Gastroesophageal sphincter (tissue), 4 donors: ENCODE data around the gene APOD. TPM values are rescaled to one million over a fixed set of nuclear protein-coding genes. Genes with fewer than 3 reads are reported as not detected.
"Not testable (repeated sequence)": the region's sequence is repeated elsewhere in the genome, so short reads cannot be mapped to it uniquely, and the experiment has no call there.

ENCODE experiments used
- ATAC-seq: fragments of 150-250 bp; one replicate; pipeline ENCODE4 v1.9.1; 2016; ENCODE audit warnings: mild to moderate bottlenecking, moderate library complexity
- H3K27ac ChIP-seq, 4 donors: fragments of 200-600 bp; sonication (generic) in 3 of 4; 1 replicate in 3 of 4; 2 replicates in 1 of 4; pipeline ENCODE4 v1.5.1; 2016 to 2019
- H3K27me3 ChIP-seq: fragments of 200-600 bp; sonication (generic); one replicate; pipeline ENCODE4 v1.5.1; 2019
- H3K36me3 ChIP-seq, 2 donors: fragments of 200-600 bp; sonication (generic); one replicate each; pipeline ENCODE4 v1.5.1; 2019; ENCODE audit warnings: control low read depth in 1 of 2
- H3K4me1 ChIP-seq, 3 donors: fragments of 200-600 bp; sonication (generic); 1 replicate in 2 of 3; 2 replicates in 1 of 3; pipeline ENCODE4 v1.5.1; 2016 to 2019; ENCODE audit warnings: control low read depth in 2 of 3
- H3K4me3 ChIP-seq, 2 donors: fragments of 200-600 bp; sonication (generic); one replicate each; pipeline ENCODE4 v1.5.1; 2019; ENCODE audit warnings: mild to moderate bottlenecking in 1 of 2, moderate library complexity in 1 of 2
- H3K9me3 ChIP-seq, 3 donors: fragments of 200-600 bp; sonication (generic); one replicate each; pipeline ENCODE4 v1.5.1; 2017 to 2019; ENCODE audit warnings: control low read depth in 2 of 3
- EP300 ChIP-seq: sonication (generic); formaldehyde crosslinking; IDR thresholded peaks from one replicate; pipeline ENCODE4 v1.6.1; 2017; ENCODE audit warnings: antibody characterized with exemption, mild to moderate bottlenecking
- POLR2A ChIP-seq, 2 donors: fragments of 450-650 bp; IDR thresholded peaks; one replicate each; pipeline ENCODE4 v1.6.1; 2017; ENCODE audit warnings: antibody characterized with exemption in 2 of 2, mild to moderate bottlenecking in 2 of 2, moderate library complexity in 1 of 2
- POLR2AphosphoS5 ChIP-seq: sonication (generic); formaldehyde crosslinking; IDR thresholded peaks from one replicate; pipeline ENCODE4 v1.6.1; 2017; ENCODE audit warnings: antibody characterized with exemption
- WGBS, 2 donors: methylation state at CpG; one replicate each; pipeline ENCODE4 v1.1.5; 2018; ENCODE audit warnings: low coverage in 1 of 2; 5-methylcytosine and 5-hydroxymethylcytosine counted together
- total RNA-seq, 4 donors: library from RNA; depleted of rRNA; stranded (reverse); fragments of >200 nt; gene quantifications; one replicate each; pipeline ENCODE4 v1.1.0, GENCODE V29; 2016
- TF ChIP-seq, protein P1 (sequence below), 4 experiments: fragments of 200-600 bp in 2 of 4; fragments of 450-650 bp in 2 of 4; sonication (generic) in 1 of 4; IDR thresholded peaks; one replicate each; pipeline ENCODE4 v1.5.1; 2017 to 2019; ENCODE audit warnings: antibody characterized with exemption in 4 of 4, mild to moderate bottlenecking in 2 of 4, moderate library complexity in 2 of 4

Gene APOD
- total RNA-seq, 4 donors from 2014 or later: 123 to 541 (median 380) TPM

DNA sequence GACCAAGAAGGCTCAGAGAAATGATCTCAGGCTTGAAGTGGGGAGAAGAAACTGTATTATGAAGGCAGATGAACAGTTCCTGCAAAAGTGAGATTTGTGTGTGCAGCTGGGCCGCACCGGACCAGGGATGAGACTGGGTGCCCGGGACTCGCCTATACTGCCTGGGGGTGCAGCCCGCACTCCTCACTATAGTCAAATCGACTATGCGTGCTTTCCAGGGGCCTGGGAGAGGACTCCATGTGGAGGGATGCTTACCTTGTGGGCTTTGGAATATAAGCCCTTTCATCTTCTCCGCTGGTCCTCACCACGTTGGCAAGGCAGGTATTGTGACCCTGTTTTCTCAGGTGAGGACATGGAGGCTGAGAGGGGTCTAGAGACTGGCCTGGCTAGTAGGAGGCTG is 32.9 kb upstream of the APOD start:
- Histone ChIP-seq H3K4me3 (no peak overlapping the region), H3K9me3 (no peaks in the 10 kb centered on the region), H3K4me1 (no peaks in the 10 kb centered on the region), H3K27ac (no peak overlapping the region), H3K27me3 (peaks cover 6% of the 10 kb centered on the region), H3K36me3 (no peaks in the 10 kb centered on the region)
- ATAC-seq: no peak
- no CpG with 5 or more reads among the region's 9 CpGs for WGBS, 2 donors
- TF ChIP-seq EP300 (no peak), POLR2AphosphoS5 (no peak), POLR2A (IDR thresholded peaks at IDR 0.05) (no peak)
- TF ChIP-seq, protein P1, sequence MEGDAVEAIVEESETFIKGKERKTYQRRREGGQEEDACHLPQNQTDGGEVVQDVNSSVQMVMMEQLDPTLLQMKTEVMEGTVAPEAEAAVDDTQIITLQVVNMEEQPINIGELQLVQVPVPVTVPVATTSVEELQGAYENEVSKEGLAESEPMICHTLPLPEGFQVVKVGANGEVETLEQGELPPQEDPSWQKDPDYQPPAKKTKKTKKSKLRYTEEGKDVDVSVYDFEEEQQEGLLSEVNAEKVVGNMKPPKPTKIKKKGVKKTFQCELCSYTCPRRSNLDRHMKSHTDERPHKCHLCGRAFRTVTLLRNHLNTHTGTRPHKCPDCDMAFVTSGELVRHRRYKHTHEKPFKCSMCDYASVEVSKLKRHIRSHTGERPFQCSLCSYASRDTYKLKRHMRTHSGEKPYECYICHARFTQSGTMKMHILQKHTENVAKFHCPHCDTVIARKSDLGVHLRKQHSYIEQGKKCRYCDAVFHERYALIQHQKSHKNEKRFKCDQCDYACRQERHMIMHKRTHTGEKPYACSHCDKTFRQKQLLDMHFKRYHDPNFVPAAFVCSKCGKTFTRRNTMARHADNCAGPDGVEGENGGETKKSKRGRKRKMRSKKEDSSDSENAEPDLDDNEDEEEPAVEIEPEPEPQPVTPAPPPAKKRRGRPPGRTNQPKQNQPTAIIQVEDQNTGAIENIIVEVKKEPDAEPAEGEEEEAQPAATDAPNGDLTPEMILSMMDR (IDR thresholded peaks at IDR 0.05): no peak

DNA sequence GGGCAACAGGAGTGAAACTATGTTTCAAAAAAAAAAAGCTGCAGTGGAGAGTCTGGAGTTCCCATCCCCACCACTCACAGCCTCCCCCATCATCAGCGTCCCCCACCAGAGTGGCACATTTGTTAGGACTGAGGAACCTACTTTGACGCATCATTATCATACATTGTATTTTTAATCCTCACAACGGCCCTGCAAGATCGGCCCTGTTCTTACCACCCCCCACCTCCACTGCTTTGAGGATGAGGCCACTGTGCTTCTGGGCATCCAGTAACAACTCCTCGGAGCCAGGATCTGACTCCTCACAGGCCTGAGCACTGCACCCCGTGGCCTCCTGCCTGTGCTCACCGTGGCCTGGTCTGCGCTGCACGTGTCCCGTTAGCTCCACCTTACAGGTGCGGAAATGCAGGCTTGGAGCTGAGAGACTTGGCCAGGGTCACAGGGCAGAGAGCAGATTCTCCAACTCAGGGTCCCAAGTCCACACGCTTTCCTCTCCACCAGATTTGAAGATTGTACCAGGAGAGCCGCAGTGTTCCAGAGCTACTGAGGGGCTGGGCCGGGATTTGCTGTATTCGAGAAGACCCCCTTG is 32.3 kb upstream of the APOD start:
- not testable (repeated sequence) for H3K27me3 ChIP-seq, ATAC-seq, H3K9me3 ChIP-seq, H3K27ac ChIP-seq, H3K36me3 ChIP-seq, H3K4me3 ChIP-seq, H3K4me1 ChIP-seq
- WGBS, 2 donors: 100% methylated on average over 1 of the region's 15 CpGs; no CpG with 5 or more reads in 1 of the 2 donors

DNA sequence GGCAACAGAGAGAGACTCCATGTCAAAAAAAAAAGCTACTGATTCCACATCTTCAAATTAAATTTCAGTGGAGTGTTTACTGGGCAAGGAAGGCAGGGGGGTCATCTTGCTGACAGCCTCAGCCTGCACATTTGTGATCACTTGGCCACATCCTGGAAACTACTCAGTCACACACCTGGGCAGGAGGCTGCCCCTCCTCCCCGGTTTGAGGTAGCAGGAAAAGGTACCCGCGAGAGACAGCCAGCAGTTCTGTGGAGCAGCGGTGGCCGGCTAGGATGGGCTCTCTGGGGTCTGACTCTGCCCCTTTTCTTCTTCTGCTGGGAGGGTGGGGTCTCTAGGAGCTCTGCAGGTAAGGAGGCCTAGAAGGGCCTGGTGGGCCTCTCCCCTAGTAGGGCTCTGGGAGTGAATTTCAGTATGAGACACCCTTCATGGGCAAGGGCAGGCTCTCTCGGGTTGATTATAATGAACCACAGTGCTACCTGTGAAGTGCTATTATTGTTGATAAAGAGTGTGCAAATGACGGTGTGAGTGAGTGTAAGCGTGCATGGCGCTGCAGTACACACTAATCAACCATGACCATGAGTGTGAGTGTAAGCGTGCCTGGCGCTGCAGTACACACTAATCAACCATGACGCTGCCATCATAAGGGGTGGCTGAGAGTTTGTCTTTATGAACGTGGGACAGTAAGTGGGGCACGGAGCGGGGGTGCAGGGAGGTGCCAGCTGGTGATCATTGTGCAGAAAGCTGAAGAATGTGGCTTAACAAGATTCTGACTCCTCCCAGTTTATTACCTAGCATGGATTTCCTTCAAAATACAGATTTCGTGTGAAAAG is 31.1 kb upstream of the APOD start:
- not testable (repeated sequence) for H3K27ac ChIP-seq

DNA sequence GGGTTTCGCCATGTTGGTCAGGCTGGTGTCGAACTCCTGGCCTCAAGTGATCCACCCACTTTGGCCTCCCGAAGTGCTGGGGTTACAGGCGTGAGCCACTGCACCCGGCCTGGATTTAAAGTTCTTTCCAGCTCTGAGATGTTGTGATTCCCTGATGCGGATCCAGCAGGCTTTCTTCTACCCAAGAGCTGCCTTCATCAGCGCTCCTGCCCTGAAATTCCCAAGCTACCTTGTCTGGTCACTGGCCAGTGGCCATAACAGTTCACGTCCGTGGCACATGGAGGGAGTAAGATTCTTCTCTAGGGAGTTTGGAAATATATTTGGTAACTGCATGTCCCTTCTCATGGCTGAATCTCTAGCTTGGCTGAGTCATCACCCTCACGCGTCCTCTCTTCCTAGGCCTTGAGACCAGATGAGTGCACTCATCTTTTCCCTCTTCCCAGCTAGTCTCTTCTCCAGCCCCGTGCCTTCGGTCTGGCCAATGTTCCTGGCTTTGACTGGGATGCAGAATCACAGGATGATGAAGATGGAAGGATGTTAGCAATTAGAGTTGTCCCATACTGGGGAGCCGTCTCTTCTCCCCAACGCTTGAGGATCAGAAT is 29.8 kb upstream of the APOD start:
- no peak for ATAC-seq
- 62 to 94% methylated on average over 2 to 7 of the region's 15 CpGs for WGBS, 2 donors
- TF ChIP-seq EP300 (no peak), POLR2AphosphoS5 (no peak), POLR2A (IDR thresholded peaks at IDR 0.05) (no peak)
- TF ChIP-seq, protein P1 (IDR thresholded peaks at IDR 0.05): no peak
- no peaks in the 10 kb centered on the region for H3K9me3 ChIP-seq
- peaks cover 6% of the 10 kb centered on the region for H3K27me3 ChIP-seq
- no peaks in the 10 kb centered on the region for H3K36me3 ChIP-seq
- H3K4me3 ChIP-seq: no peak overlapping the region
- H3K27ac ChIP-seq: no peak overlapping the region
- no peaks in the 10 kb centered on the region for H3K4me1 ChIP-seq

More for the DNA sequence above, 31.1 kb upstream of the APOD start:
- not testable (repeated sequence) for H3K9me3 ChIP-seq, H3K4me1 ChIP-seq, H3K27me3 ChIP-seq, H3K4me3 ChIP-seq, ATAC-seq, H3K36me3 ChIP-seq
- WGBS, 2 donors: 83 to 100% methylated on average over 2 to 6 of the region's 16 CpGs

DNA sequence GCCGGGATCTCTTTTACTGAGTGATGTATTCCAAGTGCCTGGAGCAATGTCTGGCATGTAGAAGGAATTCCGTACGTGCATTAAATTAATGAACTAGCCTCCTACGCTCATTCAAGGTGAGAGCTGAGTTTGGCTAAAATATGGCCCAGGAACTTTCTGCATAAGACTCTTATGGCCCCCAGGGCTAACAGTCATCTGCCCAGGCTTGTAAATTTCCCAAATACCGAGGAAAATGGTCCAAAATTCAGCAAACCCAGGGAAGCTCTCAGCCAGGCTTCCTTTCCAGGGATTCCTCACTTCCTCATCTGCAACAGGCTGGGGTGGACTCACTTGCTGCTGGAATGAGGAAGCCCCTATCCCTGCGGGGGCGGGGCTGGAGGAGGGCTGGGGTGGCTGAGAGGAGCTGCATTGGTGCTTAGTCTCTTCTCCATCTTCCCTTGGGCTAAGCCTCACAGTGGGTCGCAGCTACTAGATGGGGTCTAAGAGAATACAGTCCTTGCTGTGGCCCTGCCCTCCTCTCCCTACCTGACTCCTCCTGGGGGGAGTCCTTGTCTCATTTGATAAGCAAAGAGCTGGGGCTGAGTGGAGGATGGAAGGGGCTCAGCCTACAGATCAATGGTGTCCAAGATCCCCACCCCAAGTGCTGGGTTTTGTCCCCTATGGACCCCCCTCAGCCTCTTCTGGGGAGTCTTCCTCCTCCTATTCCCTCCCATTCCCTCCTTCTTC is 28.5 kb upstream of the APOD start:
- H3K36me3 ChIP-seq: no peaks in the 10 kb centered on the region
- H3K4me1 ChIP-seq: no peaks in the 10 kb centered on the region
- H3K27me3 ChIP-seq: no peaks in the 10 kb centered on the region
- ATAC-seq: no peak
- 78% methylated on average over 4 of the region's 8 CpGs; no CpG with 5 or more reads in 1 of the 2 donors for WGBS, 2 donors
- no peak for TF ChIP-seq POLR2A (IDR thresholded peaks at IDR 0.05)
- H3K4me3 ChIP-seq: no peak overlapping the region
- H3K27ac ChIP-seq: no peak overlapping the region
- no peaks in the 10 kb centered on the region for H3K9me3 ChIP-seq

DNA sequence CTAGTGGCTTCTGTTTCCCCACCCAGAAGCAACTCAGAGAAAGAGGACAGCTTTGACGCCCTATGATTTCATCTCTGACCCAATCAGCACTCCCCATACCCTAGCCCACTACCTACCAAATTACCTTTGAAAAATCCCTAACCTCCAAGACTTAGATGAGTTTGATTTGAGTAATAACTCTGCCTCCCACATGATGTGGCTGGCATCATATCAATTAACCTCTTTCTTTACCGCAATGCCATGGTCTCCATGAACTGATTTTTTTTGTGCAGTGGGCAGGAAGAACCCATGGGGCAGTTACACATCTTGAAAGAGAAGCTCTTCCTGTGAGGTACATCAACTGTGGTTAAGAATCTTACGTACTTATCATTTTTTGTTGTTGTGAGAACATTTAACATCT is 25.5 kb upstream of the APOD start:
- Histone ChIP-seq H3K27me3 (no peaks in the 10 kb centered on the region), H3K27ac (no peak overlapping the region), H3K4me1 (no peaks in the 10 kb centered on the region), H3K36me3 (no peaks in the 10 kb centered on the region), H3K4me3 (no peak overlapping the region), H3K9me3 (no peaks in the 10 kb centered on the region)
- TF ChIP-seq, protein P1 (IDR thresholded peaks at IDR 0.05): no peak
- no peak for TF ChIP-seq POLR2A (IDR thresholded peaks at IDR 0.05)
- TF ChIP-seq EP300: no peak
- no peak for ATAC-seq
- WGBS, 2 donors: 89 to 90% methylated on average over 3 of the region's 3 CpGs

DNA sequence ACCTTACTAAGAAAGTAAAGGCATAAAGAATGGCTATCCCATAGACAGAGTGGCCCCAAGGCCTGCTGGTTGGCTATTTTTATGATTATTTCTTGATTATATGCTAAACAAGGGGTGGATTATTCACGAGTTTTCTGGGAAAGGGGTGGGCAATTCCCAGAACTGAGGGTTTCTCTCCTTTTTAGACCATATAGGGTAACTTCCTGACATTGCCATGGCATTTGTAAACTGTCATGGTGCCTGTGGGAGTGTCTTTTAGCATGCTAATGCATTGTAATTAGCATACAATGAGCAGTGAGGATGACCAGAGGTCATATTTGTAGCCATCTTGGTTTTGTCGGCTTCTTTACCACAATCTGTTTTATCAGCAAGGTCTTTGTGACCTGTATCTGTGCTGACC is 18.0 kb upstream of the APOD start:
- ATAC-seq, H3K27ac ChIP-seq: not testable (repeated sequence)
- WGBS, 2 donors: 80 to 89% methylated on average over 2 of the region's 2 CpGs

More for the DNA sequence above, 18.0 kb upstream of the APOD start:
- H3K36me3 ChIP-seq, H3K9me3 ChIP-seq, H3K4me3 ChIP-seq, H3K4me1 ChIP-seq, H3K27me3 ChIP-seq: not testable (repeated sequence)
